ENCODE measurements around the gene CEP41. TPM values are rescaled to one million over a fixed set of nuclear protein-coding genes. Genes with fewer than 3 reads are reported as not detected.
A peak's percentile ranks its signal among the peaks of the same experiment; 100 is the strongest.

The CEP41 gene
- total RNA-seq, 4 donors from 2014 or later: 1.9 to 6.8 (median 3.2) TPM

- TF ChIP-seq POLR2A (IDR thresholded peaks at IDR 0.05) (no peak), CTCF (IDR thresholded peaks at IDR 0.05) (no peak)
- H3K27ac ChIP-seq: peak overlapping the region in 3 of 4 donors; percentile 15 to 36 (median 23)
- peaks cover 7 to 33% (median 17%) of the 10 kb centered on the region in 3 donors for H3K4me1 ChIP-seq
- intact Hi-C loops (cut with DNase I): no loop called here
- peak overlapping the region; percentile 40 to 68 (median 50) for H3K4me3 ChIP-seq
- no peaks in the 10 kb centered on the region for H3K36me3 ChIP-seq
- H3K27me3 ChIP-seq: peaks cover 0 to 72% (median 0%) of the 10 kb centered on the region in 4 donors
- DNase-seq: no peak
- no peaks in the 10 kb centered on the region for H3K9me3 ChIP-seq
- 10 to 26% methylated on average over 3 to 6 of the region's 6 CpGs for WGBS, 2 donors
These were observed 46.2 kb upstream of the CEP41 start for GRCh38 chr7:130486954-130487436.

DNA sequence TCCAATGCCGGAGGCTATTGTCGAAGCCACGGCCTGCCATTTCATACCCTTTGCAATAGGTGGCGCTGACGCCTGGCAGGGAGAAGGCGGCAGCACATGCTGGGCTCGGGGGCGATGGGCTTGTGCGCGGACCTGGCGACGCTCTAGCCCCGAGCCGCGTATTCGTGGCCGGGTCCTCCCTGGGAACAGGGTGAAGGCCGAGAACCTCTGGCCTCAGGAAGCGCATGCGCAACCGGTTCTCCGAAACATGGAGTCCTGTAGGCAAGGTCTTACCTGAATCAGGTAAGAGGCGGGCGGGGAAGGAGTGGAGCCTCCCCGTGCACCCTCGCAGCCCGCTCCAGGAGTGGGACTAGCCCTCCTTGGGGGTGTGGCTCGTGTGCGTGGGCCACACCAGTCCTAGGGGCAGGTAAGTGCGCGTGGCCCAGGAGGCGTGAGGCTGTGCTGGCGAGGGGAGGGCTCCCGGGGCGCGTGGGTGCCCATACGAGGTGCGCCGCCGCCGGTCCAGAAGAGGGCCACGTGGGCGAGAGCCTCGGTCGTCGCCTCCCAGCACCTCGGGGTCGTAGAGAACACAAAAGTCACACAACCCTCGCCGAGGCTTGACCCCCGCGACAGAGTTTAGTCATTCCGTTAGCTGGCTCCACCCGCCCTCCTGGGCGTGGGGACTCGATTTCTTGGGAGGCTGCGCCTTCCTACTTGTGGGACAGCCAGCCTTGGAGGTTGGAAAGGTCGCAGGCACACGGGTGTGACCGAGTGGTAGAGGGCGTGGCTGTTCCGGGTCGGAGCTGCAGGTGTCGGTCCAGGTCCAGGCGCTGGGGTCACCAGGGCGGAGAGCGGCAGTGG, 45.5 kb upstream of the CEP41 start:
- DNase-seq: no peak
- H3K4me3 ChIP-seq: peak overlapping the region; percentile 40 to 68 (median 50)
- H3K27me3 ChIP-seq: peaks cover 0 to 65% (median 0%) of the 10 kb centered on the region in 4 donors
- intact Hi-C loops (cut with DNase I): no loop called here
- no peaks in the 10 kb centered on the region for H3K9me3 ChIP-seq
- 4 to 24% methylated on average over 9 to 10 of the region's 67 CpGs for WGBS, 2 donors
- H3K4me1 ChIP-seq: peaks cover 7 to 26% (median 10%) of the 10 kb centered on the region in 3 donors
- TF ChIP-seq CTCF (IDR thresholded peaks at IDR 0.05) (peak; percentile 68 to 82 (median 76)), POLR2A (IDR thresholded peaks at IDR 0.05) (no peak)
- peak overlapping the region; percentile 2 to 36 (median 19) for H3K27ac ChIP-seq
- H3K36me3 ChIP-seq: no peaks in the 10 kb centered on the region

DNA sequence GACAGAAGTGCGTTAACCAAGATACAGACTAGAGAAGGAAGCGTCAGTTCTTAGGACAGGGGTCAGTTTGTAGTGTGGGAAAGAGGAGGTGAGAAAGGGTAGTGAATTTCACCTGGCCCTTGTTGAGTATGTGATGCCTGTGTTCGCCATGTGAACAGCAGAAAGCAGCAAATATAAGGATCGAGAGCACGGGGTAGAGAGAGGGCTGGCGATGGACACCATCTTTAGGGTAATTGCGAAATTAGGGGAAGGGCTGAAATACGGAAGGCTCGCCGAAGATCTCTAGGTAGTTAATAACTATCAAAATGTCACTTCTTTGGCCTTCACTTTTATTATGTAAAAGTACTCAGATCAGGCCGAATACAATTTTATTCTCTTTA, 44.9 kb upstream of the CEP41 start:
- intact Hi-C loops (cut with DNase I): no loop called here
- no peaks in the 10 kb centered on the region for H3K36me3 ChIP-seq
- WGBS, 2 donors: 67 to 68% methylated on average over 11 of the region's 11 CpGs
- H3K4me3 ChIP-seq: peak overlapping the region; percentile 40 to 68 (median 50)
- TF ChIP-seq POLR2A (IDR thresholded peaks at IDR 0.05) (no peak), CTCF (IDR thresholded peaks at IDR 0.05) (no peak)
- H3K4me1 ChIP-seq: peaks cover 7 to 20% (median 9%) of the 10 kb centered on the region in 3 donors
- H3K27ac ChIP-seq: no peak overlapping the region
- DNase-seq: no peak
- H3K9me3 ChIP-seq: no peaks in the 10 kb centered on the region
- peaks cover 0 to 59% (median 0%) of the 10 kb centered on the region in 4 donors for H3K27me3 ChIP-seq

DNA sequence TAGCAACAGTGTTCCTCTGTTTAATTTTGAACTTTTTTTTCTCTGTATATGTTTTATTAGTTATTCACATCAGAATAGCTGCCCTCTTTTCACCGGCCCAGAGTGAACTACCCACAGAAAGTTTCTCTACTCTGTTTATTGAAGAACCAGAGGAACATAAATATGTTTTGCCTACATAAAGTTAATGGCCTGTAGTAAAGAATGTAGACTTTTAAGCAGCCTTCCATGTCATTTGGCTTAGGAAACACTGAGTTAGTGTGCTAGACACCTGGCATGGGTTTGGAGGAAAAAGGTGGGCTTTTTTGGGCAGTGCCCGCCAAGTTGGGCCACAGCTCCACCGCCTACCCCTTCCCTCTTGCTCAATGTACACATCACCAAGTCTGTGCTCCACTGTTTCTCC, 42.2 kb upstream of the CEP41 start:
- Histone ChIP-seq H3K27me3 (peaks cover 0 to 43% (median 0%) of the 10 kb centered on the region in 4 donors), H3K4me3 (no peak overlapping the region), H3K36me3 (no peaks in the 10 kb centered on the region), H3K27ac (no peak overlapping the region), H3K4me1 (peaks cover 7 to 17% (median 9%) of the 10 kb centered on the region in 3 donors), H3K9me3 (no peaks in the 10 kb centered on the region)
- intact Hi-C loops (cut with DNase I): no loop called here
- no peak for DNase-seq
- 70 to 93% methylated on average over 3 of the region's 3 CpGs for WGBS, 2 donors
- no peak for TF ChIP-seq POLR2A (IDR thresholded peaks at IDR 0.05)
- no peak for TF ChIP-seq CTCF (IDR thresholded peaks at IDR 0.05)

DNA sequence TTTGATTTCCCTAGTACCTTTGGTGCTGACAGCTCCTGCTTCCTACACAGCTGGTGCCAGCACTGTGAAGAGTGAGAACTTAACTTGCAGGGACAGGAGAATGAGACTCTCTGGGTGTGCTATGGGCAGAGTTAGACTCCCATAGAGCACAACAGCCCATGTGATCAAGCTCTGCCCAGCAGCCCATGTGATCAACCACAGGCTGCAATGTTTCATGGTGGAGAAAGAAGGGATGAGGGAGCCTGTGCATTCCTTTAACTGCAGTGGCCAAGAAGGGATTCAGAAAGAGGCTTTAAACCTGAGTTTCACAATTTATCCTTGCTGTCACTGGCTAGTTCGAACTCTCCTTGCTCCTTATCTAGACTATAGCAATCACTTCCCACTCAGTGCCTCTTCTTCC, 41.1 kb upstream of the CEP41 start:
- H3K4me3 ChIP-seq: no peak overlapping the region
- WGBS, 2 donors: 77 to 100% methylated on average over 1 of the region's 1 CpG
- H3K36me3 ChIP-seq: no peaks in the 10 kb centered on the region
- TF ChIP-seq CTCF (IDR thresholded peaks at IDR 0.05): no peak
- peaks cover 7 to 14% (median 9%) of the 10 kb centered on the region in 3 donors for H3K4me1 ChIP-seq
- peaks cover 0 to 39% (median 0%) of the 10 kb centered on the region in 4 donors for H3K27me3 ChIP-seq
- no peak overlapping the region for H3K27ac ChIP-seq
- DNase-seq: no peak
- H3K9me3 ChIP-seq: peaks cover 0 to 3% (median 0%) of the 10 kb centered on the region in 3 donors
- intact Hi-C loops (cut with DNase I): no loop called here
